Suppressor macrophage treated with lipopolysaccharide for 1 hour (primary cell): ENCODE results near the gene YIPF5.
A peak's percentile ranks its signal among the peaks of the same experiment; 100 is the strongest.

ENCODE experiments used
- DNase-seq, 3 donors: peaks; one replicate each; pipeline ENCODE4 v3.0.0-alpha.2; 2020 to 2022

YIPF5 gene

DNA sequence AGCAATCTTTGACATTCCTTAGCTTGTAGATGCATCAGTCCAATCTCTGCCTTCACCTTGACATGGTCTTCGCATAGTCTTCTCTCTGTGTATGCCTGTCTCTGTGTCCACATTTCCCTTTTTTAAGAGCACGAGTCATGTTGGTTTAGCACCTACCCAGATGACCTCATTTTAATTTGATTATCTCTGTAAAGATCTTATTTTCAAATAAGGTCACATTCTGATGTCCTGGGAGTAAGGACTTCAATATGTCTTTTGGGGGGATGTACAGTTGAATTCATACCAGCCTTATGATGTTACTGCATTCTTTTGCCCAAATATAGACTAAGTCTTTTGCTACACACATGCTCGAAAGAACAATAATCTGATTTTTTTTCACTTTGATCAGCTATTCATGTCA lies 7.1 kb upstream of the YIPF5 start:
- no peak for DNase-seq

- DNase-seq, result no peak
Observed at GRCh38 chr5:144173766-144174165, 3.3 kb upstream of the YIPF5 start.

DNA sequence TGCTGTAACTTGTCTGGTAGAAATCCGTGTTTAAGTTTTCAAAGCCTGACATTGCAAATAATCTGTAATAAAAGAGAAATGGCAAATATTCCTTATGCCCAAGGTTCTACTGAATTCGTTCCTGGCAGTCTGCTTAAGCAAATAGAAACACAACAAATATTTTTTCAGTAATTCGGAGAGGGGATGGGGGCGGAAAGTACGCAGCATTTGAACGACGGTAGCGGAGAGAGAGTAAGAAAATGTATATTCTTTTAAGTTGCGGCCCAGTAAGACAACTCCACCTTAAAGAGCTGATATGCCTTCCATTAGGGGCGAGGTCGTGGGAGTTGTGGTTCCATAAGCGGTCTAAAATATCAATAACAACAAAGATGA lies 569 bp downstream of the YIPF5 start:
- DNase-seq, result peak in 1 of 3 donors; percentile 25

DNA sequence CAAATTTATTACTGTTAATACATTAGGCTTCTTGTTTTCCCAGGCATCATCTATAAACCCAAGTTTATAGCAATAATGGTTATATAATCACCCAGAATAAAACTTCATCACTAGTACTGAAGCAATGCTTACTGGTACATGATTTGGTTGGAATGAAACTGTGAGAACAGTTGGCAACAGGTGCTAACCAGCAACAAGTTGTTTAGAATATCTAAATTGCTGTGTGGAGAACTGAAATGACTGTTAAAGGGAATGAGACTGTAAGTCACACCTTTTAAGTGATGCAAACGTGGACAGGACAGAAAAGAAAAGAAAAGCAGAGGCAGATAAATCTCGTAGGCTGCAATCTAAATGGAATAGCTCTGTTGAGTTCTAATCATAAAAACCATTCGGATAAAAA lies 2.5 kb downstream of the YIPF5 start:
- DNase-seq, result no peak

DNA sequence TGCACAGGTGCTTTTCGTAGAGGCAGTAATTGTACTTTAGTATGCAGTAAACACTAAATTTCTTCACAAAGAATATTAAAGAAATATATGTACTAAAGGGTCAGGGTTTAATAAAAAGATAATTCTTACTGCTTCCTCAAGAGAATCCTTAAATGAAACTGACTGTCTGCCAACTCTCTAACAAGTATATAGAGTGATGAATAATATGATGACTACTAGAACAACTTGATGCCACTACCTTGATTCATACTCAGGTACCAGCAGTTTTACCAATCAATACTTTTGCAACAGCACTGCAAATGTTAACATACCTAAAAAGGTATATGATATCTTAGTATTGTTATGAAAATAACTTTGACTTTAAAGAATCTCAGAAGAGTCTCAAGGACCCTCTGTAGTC lies 3.8 kb downstream of the YIPF5 start:
- DNase-seq, result no peak

GRCh38 chr5:144162686-144163085 lies 7.8 kb downstream of the YIPF5 start:
- no peak for DNase-seq

DNA sequence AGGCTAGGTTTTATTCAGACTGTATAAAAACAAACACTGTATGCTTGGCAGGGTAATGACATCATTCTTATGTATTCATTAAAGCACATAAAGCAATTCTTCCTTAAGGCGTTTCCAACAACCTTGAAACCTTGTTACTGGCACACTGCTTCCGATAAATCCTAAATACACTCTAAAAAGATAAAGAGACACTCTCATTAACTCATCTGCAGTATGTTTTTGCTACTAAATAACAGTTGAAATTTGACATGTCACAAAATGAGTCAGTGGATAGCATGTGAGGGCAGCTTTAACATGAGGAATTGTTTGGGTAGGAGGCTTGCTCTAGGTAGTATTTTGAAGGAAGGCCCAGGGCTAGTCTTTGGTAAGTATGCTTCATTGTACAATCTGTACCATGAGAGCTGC lies 13.7 kb downstream of the YIPF5 start:
- no peak for DNase-seq

DNA sequence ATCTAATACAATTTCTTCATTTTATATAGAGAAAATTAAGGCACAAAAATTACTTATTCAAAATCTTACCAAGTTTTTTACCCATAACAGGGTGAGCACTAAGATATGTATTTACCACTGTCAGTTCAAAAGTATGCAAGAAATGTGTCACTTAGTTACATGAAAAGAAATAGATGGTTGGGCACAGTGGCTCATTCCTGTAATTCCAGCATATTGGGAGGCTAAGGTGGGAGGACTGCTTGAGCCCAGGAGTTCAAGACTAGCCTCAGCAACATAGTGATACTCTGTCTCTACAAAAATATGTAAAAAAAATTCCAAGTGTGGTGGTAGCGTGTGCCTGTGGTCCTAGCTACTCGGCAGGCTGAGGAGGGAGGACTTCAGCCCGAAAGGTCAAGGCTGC lies 19.4 kb downstream of the YIPF5 start:
- no peak for DNase-seq

- no peak for DNase-seq
Observed at GRCh38 chr5:144144956-144145751, 25.3 kb downstream of the YIPF5 start.

- DNase-seq, result no peak
Observed at GRCh38 chr5:144143625-144144024, 26.8 kb downstream of the YIPF5 start.

DNA sequence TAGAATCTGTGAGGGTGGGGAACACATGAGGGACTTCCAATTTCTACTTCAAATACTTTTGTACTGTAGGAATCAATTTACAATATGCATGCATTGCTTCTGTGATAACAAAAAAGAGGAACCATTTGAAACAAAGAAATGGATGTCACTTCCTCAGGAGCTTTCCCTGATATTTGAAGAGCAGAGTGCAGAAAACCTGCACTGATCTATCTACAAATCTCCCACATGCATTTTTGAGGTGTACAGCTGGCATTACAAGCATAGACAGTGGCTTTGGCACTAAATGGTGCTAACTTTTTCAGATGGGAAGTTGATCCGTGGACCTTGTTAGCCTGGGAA lies 27.7 kb downstream of the YIPF5 start:
- DNase-seq, result no peak

DNA sequence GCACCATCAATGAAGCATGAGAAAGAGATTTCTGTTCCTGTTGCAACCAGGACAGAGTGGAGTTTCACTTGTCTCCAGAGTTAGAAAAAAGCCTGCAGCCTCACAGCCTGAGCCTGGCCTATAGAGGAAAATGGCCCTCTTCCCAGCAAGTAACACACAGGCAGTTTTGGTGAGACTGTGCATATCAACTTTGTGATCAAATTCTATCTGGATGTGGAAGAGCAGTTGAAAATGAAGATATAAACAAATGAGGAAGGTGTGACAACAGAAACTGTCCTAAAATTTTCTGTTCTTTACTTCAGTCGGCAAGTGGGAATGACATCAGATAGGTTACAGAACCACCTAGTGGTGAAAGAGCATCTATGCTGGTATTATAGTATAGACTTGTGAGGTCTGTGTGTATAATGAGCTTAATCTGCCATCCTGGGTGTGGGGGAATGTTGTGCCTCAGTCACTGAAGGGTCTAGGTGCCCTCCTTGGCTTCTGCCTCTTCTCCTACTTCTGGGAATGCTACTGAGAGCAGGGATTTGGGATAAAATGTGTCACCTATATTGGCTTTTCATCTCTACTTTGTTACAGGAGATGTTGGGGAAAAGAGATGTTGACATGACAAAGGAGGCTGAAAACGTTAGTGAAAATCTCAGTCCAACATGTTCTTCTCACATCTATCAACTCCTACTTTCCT lies 28.2 kb downstream of the YIPF5 start:
- peak; percentile 8 to 38 (median 27) for DNase-seq

DNA sequence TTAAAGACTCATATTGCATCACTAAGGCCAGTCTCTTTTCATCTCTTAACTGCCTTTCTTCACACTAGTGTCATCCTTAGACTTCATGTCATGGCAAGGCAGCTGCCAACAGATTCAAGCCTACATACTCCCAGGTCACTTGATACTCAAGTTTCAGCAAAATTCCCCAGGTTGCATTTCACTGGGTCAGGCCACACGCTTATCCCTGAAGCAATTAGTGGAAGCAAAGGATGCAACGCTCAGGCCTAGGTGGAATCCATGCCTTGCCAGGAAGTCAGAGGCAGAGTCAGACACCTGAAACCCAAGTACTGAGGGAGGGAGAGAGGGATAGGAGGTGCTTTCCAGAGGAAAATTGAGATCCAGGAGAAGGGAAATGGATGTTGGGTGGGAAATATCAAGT lies 28.9 kb downstream of the YIPF5 start:
- DNase-seq, result no peak

DNA sequence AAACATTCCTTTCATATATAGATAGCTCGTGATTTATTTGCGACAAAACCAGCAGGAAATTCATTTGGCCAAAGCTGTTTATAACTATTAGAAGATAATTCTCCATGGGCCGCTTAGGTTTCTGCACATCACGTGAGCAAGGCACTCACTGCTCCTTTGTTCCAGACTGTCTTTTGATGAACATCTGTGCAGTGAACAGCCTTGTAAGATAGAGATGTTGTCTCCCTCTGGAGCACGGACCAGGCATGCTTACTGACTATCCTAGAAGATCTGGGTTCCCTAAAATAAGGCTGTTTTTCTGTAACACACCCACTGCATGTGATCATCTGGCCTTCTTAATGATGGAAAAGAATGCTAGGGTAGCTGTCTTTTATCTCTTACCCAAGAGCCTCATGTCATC lies 30.9 kb downstream of the YIPF5 start:
- no peak for DNase-seq

DNA sequence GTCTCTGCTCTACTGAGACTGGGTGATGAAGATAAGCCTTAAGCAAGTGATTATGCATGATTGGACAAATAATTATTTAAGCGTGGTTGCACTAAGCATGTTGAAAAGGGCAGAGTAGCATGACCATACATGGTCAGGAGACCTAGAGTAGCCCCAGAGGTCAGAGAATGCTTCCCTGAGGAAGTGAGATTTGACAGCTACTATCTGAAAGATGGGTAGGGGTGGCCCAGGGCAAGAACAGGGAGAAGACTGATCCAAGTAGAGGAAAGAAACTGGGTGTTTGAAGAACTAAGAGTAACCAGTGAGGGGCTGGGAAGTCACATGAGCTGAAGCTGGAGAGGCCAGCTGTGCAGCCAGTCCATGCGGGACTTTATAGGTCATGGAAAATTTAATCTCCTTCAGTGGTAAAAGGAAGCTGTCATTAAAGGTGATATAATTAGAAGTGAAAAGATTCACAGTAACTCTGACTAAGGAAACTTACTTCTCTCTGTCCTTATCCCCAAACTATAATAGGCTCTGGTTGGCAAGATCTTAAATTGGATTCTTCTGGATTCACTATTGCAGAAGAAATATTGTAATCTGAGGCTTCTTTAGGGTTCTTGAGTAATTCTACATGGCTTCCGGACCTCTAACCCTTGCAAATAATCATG lies 35.2 kb downstream of the YIPF5 start:
- DNase-seq, result no peak

DNA sequence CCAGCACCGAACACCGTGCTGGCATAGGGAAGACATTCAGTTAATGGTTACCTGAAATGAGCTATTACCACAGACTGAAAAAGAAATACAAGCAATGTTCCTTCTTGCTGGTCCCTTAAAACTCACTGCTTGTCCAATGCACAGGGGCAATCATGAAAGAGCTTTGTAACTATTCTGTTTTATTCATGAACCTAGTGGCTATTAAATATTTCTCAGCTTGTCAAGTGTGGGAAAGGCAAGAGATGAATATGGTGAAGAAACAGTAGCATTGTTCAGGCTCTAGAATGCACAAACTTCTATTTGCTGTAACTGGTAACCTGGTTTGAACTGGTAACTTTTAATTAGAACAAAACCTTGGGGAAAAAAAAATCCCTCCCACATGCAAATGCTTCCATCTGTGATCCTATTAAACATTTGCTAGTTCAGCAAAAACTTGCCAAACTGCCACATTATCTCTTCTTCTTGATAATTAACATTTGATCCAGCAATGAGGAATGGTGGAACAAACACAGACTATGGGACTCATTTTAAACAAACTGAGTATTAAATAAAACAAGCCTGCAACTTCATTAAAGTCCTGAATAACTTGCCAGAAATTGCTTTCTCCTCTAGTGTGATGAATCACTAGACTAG lies 36.1 kb downstream of the YIPF5 start:
- DNase-seq, result no peak

- no peak for DNase-seq
Observed at GRCh38 chr5:144133050-144133633, 37.3 kb downstream of the YIPF5 start.

GRCh38 chr5:144131261-144131660 lies 39.2 kb downstream of the YIPF5 start:
- peak in 2 of 3 donors; percentile 19 for DNase-seq

DNA sequence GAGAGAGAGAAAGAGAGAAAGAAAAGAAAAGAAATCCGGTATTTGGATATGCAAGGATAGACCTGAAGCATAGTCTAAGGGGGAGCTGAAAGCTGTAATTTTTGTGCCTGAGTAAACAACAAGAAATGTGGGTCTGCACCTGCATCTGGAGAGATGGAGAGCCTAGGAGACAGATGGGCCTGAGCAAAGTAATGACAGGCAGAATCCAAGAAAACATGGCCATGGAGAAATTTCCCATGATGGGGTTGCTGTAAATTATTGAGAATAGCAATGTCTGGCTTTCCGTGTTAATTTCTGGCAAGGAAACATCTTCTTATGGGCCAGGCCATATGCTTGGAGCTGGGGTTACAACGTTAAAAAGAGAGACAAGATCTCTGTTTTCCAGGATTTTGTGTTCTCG lies 40.2 kb downstream of the YIPF5 start:
- DNase-seq, result no peak

DNA sequence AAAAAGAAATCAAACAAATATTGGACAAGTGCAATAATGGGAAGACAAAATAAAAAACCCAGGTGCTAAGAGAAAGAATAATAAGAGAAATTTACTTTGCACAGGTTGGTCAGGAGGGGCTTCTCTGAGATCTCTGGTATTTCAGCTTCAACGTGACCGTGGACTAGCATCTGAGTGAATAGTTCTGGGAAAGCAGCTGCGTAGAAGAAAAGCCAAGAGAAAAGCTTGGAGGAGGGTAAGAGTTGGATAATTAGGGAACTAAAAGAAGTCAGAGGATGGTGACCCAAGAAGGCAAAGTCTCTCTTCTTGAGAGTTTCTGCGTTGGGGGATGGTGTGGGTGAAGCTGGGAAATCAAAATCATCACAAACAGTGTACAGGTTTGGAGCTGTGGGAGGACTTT lies 41.6 kb downstream of the YIPF5 start:
- DNase-seq, result no peak

- DNase-seq, result no peak
Observed at GRCh38 chr5:144126707-144127106, 43.8 kb downstream of the YIPF5 start.

GRCh38 chr5:144125163-144125726 lies 45.2 kb downstream of the YIPF5 start:
- no peak for DNase-seq

- DNase-seq, result no peak
Observed at GRCh38 chr5:144122641-144123040, 47.8 kb downstream of the YIPF5 start.
